SH-SY5Y (cell line): Measurements from ENCODE around the gene ZNF155.

Source experiments
- GATA2 ChIP-seq: IDR thresholded peaks from 2 replicates; pipeline ENCODE4 v1.6.1; 2011; ENCODE audit warnings: mild to moderate bottlenecking, low read depth, low read length
- GATA3 ChIP-seq: IDR thresholded peaks from 2 replicates; pipeline ENCODE4 v1.6.1; 2011; ENCODE audit warnings: low read depth, mild to moderate bottlenecking, low read length, moderate library complexity

The ZNF155 gene

DNA sequence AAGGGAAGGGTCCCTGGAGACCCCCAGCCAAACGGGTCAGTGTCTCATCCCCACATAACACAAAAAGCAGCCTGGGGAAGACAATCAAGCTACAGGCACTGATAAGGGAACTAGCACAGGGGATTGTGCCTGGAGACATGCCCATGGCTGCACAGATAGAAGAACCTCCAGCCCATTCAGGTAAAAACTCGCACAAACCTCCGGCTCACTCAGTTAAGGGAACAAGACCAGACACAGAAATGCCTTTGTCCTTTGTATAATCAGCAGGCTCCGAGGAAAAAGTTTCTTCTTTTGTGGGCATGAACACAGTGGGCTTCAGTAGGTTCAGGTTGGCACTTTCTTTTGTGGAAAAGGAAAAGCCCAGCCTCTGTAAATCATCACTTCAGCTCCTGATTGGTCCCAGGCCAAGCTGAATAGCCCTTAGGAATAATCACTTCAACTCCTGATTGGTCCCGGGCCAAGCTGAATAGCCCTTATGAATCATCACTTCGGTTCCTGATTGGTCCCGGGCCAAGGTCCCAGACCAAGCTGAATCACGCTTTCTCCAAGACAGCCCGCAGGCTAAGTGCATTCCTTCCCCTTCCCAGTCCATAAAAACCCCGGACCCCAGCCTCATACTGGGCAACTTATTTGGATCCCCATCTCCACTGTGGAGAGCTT is 13.8 kb downstream of the ZNF155 start:
- TF ChIP-seq GATA2 = no peak
- no peak for TF ChIP-seq GATA3

DNA sequence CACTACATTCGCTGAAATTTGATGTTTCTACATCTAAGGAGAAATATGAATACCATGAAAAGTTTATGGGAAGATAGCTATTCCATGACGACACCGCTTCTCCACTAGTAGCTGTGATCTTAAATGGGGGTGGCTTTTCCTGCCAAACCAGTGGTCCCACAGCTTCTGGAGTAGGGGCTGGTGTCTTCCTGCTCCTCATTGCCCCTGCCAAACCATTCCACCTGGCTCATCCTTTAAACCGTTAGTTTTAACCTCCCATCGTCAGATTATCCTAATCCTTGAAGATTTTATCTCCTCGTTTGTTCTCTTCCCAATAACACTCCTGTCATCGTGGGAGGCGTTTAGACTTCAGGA is 18.2 kb downstream of the ZNF155 start:
- TF ChIP-seq GATA2 (no peak), GATA3 (no peak)

DNA sequence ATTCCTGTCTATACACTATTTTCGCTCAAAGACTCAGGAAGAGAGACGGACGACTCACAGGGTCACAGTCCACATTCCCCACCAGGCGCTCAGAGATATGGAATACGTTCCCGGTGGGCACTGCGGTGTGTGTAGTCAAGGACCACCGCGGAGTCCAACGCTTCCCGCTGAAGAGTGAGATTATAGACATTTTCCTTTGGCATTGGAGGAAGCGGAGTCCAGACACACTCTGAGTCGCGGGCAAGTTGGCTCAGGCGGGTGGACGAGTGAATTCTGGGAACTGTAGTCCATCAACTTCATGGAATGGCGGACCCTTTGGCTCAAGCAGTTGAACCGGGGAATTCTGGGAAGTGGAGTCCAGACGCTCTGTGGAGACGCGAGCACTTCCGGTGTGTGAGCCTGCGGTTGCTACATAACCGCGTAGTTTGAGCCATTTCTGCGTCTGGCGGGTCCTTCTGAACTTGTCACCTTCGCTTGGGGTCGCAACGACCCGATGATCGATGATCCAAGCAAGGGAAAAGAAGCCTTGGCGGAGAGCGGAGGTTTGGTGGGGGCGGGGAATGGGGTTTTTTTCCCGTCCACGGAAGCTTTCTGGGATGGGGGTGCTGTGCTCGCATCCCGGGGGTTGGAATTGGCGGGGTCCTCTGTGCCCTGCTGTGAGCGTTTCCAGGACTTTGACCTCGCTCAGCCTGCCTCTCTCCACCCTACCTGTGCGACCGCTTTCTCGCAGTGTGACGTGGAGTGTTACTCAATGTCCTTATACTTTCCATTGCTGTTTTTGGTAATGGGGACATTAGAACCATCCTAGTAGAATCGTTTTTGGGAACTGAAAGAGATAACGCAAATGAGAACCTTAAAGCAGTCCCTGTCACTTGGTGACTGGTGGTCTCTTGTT is 18.8 kb downstream of the ZNF155 start, which contains the start of gene ZNF230:
Gene ZNF230 (plus strand): TSS at position 392 of the 895 bp plus-strand sequence. CDS start 4,122 bp downstream, outside the sequence.
- TF ChIP-seq GATA3 = no peak
- TF ChIP-seq GATA2 = no peak

DNA sequence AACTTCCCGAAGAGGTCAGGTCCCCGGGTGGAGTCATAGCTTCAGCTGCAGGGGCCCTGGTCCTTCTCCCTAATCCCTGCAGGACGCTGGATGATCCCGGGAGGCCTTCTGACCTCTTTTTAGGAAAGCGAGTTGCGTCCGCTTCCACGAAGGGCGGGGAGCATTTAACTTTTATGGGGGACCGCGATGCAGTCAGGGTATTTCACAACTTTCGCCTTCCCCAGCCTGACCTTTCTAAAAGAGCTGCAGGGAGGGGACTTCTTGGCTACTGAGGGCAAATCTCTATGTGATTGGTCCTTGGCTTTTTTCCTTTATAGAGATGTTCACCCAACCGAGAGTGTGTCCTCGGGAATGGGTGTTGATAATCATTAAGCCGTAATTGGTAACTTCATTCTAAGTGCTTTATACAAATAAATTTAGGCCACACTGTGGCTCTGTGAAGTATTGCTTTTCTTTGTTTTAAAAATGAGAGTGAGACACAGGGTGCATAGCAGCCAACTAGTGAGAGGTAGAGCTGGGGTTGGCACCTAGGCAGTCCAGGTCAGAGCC is 19.5 kb downstream of the ZNF155 start:
- TF ChIP-seq GATA2 (no peak), GATA3 (no peak)

DNA sequence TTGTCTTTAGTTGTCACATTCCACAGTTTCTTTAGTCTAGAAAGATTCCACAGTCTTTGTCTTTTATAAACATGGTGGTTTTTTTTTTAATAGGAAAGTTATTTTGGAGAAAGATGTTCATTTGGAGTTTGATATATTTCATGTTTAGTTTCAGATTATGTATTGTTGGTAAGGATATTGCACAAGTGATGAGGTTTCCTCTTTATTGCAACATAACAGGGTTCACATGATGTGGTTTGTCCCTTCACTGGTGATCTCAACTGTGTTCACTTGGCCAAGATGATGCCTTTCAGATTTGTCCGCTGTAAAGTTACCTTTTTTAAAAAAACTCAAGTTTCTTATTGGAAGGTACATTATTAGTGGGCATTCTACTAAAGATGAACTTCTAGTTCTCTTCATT is 22.0 kb downstream of the ZNF155 start:
- TF ChIP-seq GATA3 = no peak

DNA sequence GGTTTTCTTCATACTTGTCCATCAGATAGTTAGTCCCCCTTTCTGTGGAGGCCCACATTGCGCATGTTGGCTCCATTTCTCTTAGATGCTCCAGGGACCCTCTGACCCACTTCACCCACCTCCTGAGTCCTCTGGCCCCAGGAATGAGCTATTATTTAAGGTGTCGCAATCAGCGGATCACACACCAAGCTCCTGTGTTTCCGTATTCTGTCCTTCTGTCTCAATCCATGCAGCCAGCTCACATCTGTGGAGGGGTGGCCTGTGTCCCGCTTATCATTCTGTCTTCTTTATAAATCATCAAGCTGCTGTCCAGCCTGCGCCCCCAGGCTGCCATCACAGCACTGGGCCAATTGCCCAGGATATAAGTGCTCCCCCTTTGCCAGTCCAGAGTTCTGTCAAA is 23.5 kb downstream of the ZNF155 start:
- no peak for TF ChIP-seq GATA2
- no peak for TF ChIP-seq GATA3

DNA sequence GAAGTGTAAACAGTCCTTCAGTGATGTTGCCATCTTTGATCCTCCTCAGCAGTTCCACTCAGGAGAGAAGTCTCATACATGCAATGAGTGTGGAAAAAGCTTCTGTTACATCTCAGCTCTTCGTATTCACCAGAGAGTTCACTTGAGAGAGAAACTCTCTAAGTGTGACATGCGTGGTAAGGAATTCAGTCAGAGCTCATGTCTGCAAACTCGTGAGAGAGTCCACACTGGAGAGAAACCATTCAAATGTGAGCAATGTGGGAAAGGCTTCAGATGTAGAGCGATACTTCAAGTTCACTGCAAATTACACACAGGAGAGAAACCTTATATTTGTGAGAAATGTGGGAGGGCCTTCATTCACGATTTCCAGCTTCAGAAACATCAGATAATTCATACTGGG is 26.5 kb downstream of the ZNF155 start:
- TF ChIP-seq GATA3 (no peak), GATA2 (no peak)

DNA sequence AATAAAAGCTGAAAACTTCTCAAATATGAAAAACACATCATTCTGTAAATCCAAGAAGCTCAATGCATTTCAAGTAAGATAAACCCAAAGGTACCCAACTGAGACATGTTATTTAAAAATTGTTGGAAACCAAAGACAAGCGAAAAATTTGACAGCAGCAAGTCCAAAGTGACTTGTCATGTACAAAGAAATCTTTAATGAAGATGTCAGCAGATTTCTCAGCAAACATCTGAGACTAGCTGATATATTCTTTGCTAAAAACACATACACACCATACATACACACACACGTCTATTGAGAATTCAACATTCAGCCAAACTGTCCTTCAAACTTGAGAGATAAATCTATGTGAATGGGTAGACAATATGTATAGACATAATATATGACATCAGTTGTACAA is 35.5 kb downstream of the ZNF155 start:
- TF ChIP-seq GATA2 (no peak), GATA3 (no peak)

DNA sequence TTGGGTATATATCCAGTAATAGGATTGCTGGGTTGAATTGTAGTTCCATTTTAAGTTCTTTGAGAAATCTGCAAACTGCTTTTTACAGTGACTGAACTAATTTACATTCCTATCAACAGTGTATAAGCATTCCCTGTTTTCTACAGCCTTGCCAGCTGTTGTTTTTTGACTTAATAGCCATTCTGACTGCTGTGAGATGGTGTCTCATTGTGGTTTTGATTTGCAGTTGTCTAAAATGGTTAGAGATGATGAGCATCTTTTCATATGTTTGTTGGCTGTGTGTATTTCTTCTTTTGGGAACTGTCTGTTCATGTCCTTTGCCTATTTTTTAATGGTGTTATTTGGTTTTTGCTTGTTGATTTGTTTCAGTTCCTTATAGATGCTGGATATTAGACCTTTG is 37.2 kb downstream of the ZNF155 start:
- TF ChIP-seq GATA3 (no peak), GATA2 (no peak)

DNA sequence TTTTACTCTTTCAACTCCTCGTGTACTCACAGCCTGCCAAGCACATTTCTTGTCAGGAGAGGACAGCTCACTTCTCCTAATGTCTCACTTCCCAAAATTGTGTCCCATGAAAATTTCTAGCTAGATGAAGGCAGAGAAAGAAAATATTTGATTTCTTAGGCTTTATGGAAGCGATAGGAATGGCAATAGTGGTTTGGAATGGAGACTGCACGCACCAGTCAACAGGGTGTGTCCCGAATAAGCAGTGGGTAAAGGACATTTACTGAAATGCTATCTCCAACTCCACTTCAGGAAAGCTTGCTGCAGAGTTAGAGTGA is 40.9 kb downstream of the ZNF155 start:
- TF ChIP-seq GATA3 (no peak), GATA2 (no peak)

DNA sequence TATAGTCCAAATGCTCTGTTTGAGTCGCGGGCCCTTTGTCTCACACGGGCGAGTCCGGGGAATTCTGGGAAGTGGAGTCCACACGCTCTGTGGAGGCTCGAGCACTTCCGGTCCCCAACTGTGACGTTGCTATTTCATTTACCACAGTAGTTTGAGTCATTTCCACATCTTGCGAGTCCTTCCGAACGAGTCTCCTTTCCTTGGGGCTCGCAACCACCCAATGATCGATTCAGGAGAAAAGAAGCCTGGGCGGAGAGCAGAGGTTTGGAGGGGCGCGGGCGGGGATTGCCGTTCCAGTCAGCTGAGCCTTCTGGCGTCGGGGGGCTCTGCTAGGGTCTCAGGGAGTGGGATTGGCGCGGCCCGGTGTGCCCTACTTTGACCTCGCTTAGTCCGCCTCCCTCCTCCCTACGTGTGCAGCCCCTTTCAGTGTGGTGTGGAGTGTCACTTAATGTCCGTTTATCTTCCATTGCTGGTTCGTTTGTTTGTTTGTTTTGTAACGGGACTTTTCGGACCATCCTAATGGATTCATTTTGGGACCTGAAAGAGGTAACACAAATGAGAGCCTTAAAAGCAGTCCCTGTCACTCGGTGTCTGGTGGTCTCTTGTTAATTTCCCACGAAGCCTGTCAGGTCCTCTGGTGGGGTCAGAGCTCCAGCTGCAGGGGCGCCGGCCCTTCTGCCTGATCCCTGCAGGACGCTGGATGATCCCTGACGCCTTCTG is 41.4 kb downstream of the ZNF155 start, which contains the start of gene ZNF222:
Gene ZNF222 (plus strand): TSS at position 163 of the 720 bp plus-strand sequence. CDS start 58 bp downstream, at position 221.
- TF ChIP-seq GATA3 (no peak), GATA2 (no peak)

DNA sequence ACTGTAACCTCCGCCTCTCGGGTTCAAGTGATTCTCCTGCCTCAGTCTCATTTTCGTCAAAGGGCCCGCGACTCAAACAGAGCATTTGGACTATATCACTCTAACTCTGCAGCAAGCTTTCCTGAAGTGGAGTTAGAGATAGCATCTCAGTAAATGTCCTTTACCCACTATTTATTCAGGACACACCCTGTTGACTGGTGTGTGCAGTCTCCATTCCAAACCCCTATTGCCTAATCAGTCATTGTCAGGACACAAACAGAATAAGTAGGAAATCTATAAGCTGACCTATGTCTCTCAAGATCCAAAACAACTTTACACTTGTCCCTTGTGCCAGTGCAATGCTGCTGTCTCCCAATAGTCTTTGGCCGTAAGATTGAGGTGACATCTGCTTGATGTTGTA is 42.6 kb downstream of the ZNF155 start:
- TF ChIP-seq GATA2 = no peak
- no peak for TF ChIP-seq GATA3

DNA sequence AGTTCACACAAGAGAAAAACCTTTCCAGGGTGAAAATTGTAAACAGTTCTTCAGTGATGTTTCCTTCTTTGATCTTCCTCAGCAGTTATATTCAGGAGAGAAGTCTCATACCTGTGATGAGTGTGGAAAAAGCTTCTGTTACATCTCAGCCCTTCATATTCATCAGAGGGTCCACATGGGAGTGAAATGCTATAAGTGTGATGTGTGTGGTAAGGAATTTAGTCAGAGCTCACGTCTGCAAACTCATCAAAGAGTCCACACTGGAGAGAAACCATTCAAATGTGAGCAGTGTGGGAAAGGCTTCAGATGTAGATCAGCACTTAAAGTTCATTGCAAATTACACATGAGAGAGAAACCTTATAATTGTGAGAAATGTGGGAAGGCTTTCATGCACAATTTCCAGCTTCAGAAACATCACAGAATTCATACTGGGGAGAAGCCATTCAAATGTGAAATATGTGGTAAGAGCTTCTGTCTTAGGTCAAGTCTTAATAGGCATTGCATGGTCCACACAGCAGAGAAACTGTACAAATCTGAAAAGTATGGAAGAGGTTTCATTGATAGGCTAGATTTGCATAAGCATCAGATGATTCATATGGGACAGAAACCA is 48.1 kb downstream of the ZNF155 start:
- TF ChIP-seq GATA2 (no peak), GATA3 (no peak)

DNA sequence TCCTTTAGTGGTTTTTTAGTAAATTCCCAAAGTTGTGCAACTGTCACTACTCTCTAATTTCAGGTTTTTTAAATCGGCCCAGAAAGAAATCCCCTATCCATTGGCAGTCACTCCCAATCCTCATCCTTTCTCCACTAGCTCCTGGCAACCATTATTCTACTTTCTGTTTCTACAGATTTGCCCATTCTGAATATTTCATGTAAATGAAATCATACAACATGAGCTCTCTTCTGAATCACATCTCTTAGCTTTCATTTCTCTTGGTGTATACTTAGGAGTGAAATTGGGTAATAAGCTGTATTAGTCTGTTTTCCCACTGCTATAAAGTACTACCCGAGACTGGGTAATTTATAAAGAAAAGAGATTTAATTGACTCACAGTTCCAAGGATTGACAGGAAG is 58.2 kb downstream of the ZNF155 start:
- TF ChIP-seq GATA3 (no peak), GATA2 (no peak)
